Naive thymus-derived CD4-positive, alpha-beta T cell (primary cell): ENCODE results near the gene BCOR. TPM values are rescaled to one million over a fixed set of nuclear protein-coding genes. Genes with fewer than 3 reads are reported as not detected.

Experiments used
- ATAC-seq: fragments of 150-1000 bp; cut with Tn5 transposase; 2 replicates; pipeline ENCODE4 v1.10.0; 2021; ENCODE audit warnings: mild to moderate bottlenecking, moderate library complexity
- CTCF ChIA-PET: fragments of 350-600 bp; sonication (Branson Sonifier 250); formaldehyde crosslinking; loops from one replicate; lab custom pipeline; 2021; ENCODE audit warnings: antibody characterized with exemption; lab: Charles Lee
- POLR2A ChIA-PET: fragments of 350-600 bp; sonication (Branson Sonifier 250); formaldehyde crosslinking; loops from one replicate; lab custom pipeline; 2021; ENCODE audit warnings: antibody characterized with exemption, inconsistent platforms; lab: Charles Lee
- DNase-seq, 9 donors: peaks; one replicate each; pipeline versions ENCODE4 v3.0.0 to v3.0.0-alpha.2; 2020 to 2022; ENCODE audit warnings: mixed read lengths in 1 of 9
- H3K27ac ChIP-seq: one replicate; pipeline ENCODE4 v1.7.0; 2013; ENCODE audit warnings: mild to moderate bottlenecking, low read depth, low read length, moderate library complexity
- H3K27me3 ChIP-seq, 2 donors: one replicate each; pipeline ENCODE4 v1.7.0; 2013; ENCODE audit warnings: low read length in 2 of 2, mild to moderate bottlenecking in 2 of 2, moderate library complexity in 2 of 2; ENCODE audit not compliant: control insufficient read depth in 2 of 2, insufficient read depth in 2 of 2
- H3K36me3 ChIP-seq, 3 experiments: 1 replicate in 2 of 3; 2 replicates in 1 of 3; pipeline ENCODE4 v1.7.0; 2013; ENCODE audit warnings: low read length in 3 of 3, mild to moderate bottlenecking in 3 of 3, moderate library complexity in 1 of 3; ENCODE audit not compliant: insufficient read depth in 3 of 3, control insufficient read depth in 2 of 3
- H3K4me1 ChIP-seq, 2 donors: one replicate each; pipeline ENCODE4 v1.7.0; 2013; ENCODE audit warnings: low read length in 2 of 2, mild to moderate bottlenecking in 2 of 2, moderate library complexity in 1 of 2; ENCODE audit not compliant: control insufficient read depth in 2 of 2, insufficient read depth in 2 of 2
- H3K4me3 ChIP-seq: 2 replicates; pipeline ENCODE4 v1.7.0; 2013; ENCODE audit warnings: mild to moderate bottlenecking, low read length
- H3K9me3 ChIP-seq, 3 experiments: 1 replicate in 2 of 3; 2 replicates in 1 of 3; pipeline ENCODE4 v1.7.0; 2013; ENCODE audit warnings: low read length in 3 of 3; ENCODE audit not compliant: control insufficient read depth in 2 of 3
- H3K27ac Mint-ChIP-seq, 9 donors: one replicate each; pipeline ENCODE4 v1.8.0; 2020 to 2022; ENCODE audit warnings: mixed read lengths in 9 of 9, mild to moderate bottlenecking in 8 of 9, moderate library complexity in 5 of 9, inconsistent platforms in 2 of 9
- H3K27me3 Mint-ChIP-seq, 5 donors: one replicate each; pipeline ENCODE4 v1.8.0; 2021 to 2022; ENCODE audit warnings: mixed read lengths in 5 of 5, mild to moderate bottlenecking in 1 of 5
- H3K36me3 Mint-ChIP-seq, 5 donors: one replicate each; pipeline ENCODE4 v1.8.0; 2020 to 2022; ENCODE audit warnings: mixed read lengths in 5 of 5, mild to moderate bottlenecking in 3 of 5, inconsistent platforms in 1 of 5
- H3K4me1 Mint-ChIP-seq, 7 donors: one replicate each; pipeline ENCODE4 v1.8.0; 2020 to 2022; ENCODE audit warnings: mixed read lengths in 7 of 7, mild to moderate bottlenecking in 3 of 7, inconsistent platforms in 1 of 7
- H3K4me3 Mint-ChIP-seq, 10 donors: one replicate each; pipeline ENCODE4 v1.8.0; 2020 to 2022; ENCODE audit warnings: mild to moderate bottlenecking in 10 of 10, mixed read lengths in 10 of 10, moderate library complexity in 6 of 10, inconsistent platforms in 2 of 10
- H3K9me3 Mint-ChIP-seq, 11 donors: one replicate each; pipeline ENCODE4 v1.8.0; 2020 to 2022; ENCODE audit warnings: mixed read lengths in 11 of 11, mild to moderate bottlenecking in 4 of 11, inconsistent platforms in 1 of 11, moderate library complexity in 1 of 11
- intact Hi-C, 2 donors: fragments of 100-400 bp; cut with micrococcal nuclease; formaldehyde crosslinking; loops; one replicate each; pipeline ENCODE4 v1.15.1; 2023
- polyA plus RNA-seq, 2 donors: library from polyadenylated mRNA; unstranded; fragments of 300-500 nt; fragmentation: Illumina TruSeq; gene quantifications; one replicate each; pipeline ENCODE4 v1.2.3, GENCODE V29; 2021
- total RNA-seq, 6 experiments: library from RNA in 5 of 6; stranded (reverse) in 5 of 6; gene quantifications; 1 replicate in 5 of 6; 2 replicates in 1 of 6; pipeline ENCODE4 v1.2.3 and lab custom pipeline; 2021 to 2026

The BCOR gene
- total and polyA plus RNA-seq, 7 experiments from 2014 or later: 3.8 to 55.2 (median 24.3) TPM

DNA sequence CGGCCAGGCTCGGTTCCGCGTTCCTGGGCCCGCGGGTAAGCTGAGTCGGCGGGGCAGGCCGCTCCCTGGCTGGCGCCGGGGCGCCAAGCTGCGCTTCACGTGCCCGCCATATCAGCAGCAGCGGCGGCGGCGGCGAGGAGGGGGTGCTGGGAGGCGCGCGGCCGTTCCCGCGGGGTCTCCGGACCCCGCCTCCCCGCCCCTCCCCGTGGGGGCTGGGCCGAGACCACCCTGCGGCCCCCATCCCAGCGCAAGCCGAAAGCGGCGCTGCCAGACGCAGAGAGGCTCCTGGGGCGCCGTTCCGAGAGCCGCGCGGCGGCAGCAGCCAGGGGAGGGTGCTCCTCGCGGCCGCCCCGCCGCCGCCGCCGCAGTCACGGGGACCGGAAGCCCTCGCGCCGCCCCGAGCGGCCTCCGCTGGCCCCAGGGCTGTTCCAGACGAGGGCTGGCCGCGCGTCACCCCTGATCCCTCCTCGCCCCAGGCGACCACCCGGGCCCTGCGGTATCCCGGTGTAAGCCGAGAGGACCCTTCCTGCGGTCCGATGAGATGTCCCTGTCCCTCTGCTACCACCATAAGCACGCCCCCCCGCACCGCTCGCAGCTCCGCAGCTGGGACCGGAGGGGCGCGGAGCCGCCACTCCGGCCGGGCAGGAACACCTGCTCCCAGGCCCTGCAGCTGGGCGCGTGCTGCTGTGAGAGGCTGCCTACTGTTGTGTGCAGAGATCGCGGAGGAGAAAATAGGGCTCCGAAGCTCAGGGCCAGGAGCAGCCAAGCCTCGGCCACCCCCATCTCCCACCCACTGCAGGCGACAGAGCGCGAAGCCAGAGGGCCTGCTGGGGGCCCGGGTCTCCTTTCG, 7.5 kb upstream of the BCOR start:
- H3K27ac Mint-ChIP-seq: peak overlapping the region in 4 of 9 donors; percentile 8 to 81 (median 52)

DNA sequence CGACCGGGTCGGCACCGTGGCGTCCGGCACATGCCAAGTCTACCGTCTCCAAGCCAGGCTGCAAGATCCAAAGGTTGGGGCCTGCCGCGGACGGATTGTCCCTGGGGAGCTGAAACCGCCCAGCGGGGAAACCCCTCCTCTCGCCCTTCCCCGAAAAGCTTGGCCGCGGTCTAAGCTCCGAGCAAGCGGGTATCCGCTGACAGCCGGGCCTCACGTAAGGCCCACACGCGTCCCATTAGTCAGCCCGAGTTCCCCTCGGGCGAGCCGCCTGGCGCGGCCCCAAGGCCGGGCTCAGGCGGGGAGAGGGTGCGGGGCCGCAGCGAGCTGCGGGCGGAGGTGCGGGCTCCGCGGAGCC, 6.8 kb upstream of the BCOR start:
- intact Hi-C loops: loop anchor here in 1 of 2 donors (2.0 kb wide), 1 partner anchor 48 kb away; no protein-coding TSS in a partner anchor
- Histone ChIP-seq H3K27me3 (no peaks in the 10 kb centered on the region), H3K4me3 (peak overlapping the region; percentile 37), H3K4me1 (peaks cover 0 to 2% of the 10 kb centered on the region in 2 donors), H3K9me3 (no peaks in the 10 kb centered on the region), H3K27ac (peak overlapping the region; percentile 61), H3K36me3 (no peaks in the 10 kb centered on the region)
- ATAC-seq (peak; percentile 44), DNase-seq (peak in 1 of 9 donors; percentile 27)
- ChIA-PET POLR2A (interaction anchor here (1.0 to 5.5 kb wide), 7 partner anchors 12 to 72 kb away, joined by 3 to 32 read pairs (median 10); no protein-coding TSS in a partner anchor), CTCF (no interaction called here)
- peaks cover 3 to 23% (median 10%) of the 10 kb centered on the region in 7 donors for H3K4me1 Mint-ChIP-seq
- H3K27me3 Mint-ChIP-seq: peaks cover 0 to 3% (median 0%) of the 10 kb centered on the region in 5 donors
- H3K4me3 Mint-ChIP-seq: peak overlapping the region in 6 of 10 donors; percentile 11 to 85 (median 47)
- H3K27ac Mint-ChIP-seq: no peak overlapping the region
- peaks cover 0 to 7% (median 0%) of the 10 kb centered on the region in 11 donors for H3K9me3 Mint-ChIP-seq
- peaks cover 0 to 1% (median 0%) of the 10 kb centered on the region in 5 donors for H3K36me3 Mint-ChIP-seq

More for the DNA sequence above, 7.5 kb upstream of the BCOR start:
- Mint-ChIP-seq H3K4me1 (peaks cover 0 to 20% (median 9%) of the 10 kb centered on the region in 7 donors), H3K27me3 (peaks cover 0 to 3% (median 0%) of the 10 kb centered on the region in 5 donors), H3K36me3 (peaks cover 0 to 1% (median 0%) of the 10 kb centered on the region in 5 donors), H3K9me3 (peaks cover 0 to 5% (median 0%) of the 10 kb centered on the region in 11 donors), H3K4me3 (peak overlapping the region; percentile 76 to 89 (median 84))
- no peaks in the 10 kb centered on the region for H3K4me1 ChIP-seq
- peak overlapping the region; percentile 55 for H3K4me3 ChIP-seq
- DNase-seq (peak in 2 of 9 donors; percentile 29 to 62), ATAC-seq (peak; percentile 53)
- peak overlapping the region; percentile 61 for H3K27ac ChIP-seq
- H3K27me3 ChIP-seq: no peaks in the 10 kb centered on the region
- POLR2A ChIA-PET: interaction anchor here (1.0 to 5.5 kb wide), 8 partner anchors 8 to 71 kb away, joined by 3 to 32 read pairs (median 12); partner anchors contain the start of gene BCOR
- no peaks in the 10 kb centered on the region for H3K9me3 ChIP-seq
- CTCF ChIA-PET: no interaction called here
- intact Hi-C loops: loop anchor here (2.0 to 5.0 kb wide), 2 partner anchors 48 to 632 kb away; partner anchors contain the start of gene MED14 (in 1 of the 2)
- no peaks in the 10 kb centered on the region for H3K36me3 ChIP-seq

DNA sequence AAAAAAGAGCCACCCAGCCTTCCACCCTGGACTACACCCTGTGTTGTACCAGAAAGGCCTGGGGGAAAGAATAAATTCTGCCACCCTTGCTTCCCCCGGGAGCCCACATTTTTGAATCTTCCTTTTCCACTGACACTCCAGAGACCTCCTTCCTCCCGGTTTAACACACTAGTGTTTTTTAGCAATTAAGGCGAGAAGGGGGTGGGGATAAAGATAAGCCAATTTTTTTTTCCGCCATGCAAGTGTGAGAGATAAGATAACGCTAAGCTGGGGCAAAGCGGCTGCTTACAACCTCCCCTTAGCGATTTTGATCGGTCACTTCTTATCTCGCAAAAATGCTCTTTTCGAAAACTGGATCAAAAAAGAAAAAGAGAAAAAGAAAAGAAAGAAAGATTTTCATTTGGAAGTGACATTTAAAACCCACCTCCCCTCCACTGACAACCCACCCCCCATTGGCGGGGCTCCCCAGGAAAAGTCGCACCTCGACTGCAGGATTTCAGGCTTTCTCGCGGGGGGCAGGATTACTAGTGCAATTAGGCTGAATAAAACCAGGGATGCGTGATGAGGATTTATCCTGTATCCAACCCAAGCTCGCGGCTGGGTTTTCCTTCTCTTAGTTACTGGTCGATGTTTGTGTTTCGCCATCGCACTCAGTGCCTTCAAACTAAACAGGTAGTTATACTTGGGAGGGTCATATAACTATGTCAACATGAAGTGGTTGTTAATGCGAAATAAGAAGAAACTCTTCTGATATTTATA, 6.0 kb upstream of the BCOR start:
- CTCF ChIA-PET: no interaction called here
- Histone ChIP-seq H3K9me3 (no peaks in the 10 kb centered on the region), H3K4me3 (no peak overlapping the region), H3K27me3 (no peaks in the 10 kb centered on the region), H3K4me1 (peaks cover 0 to 7% of the 10 kb centered on the region in 2 donors), H3K36me3 (no peaks in the 10 kb centered on the region), H3K27ac (no peak overlapping the region)
- ATAC-seq (no peak), DNase-seq (no peak)
- Mint-ChIP-seq H3K36me3 (peaks cover 0 to 1% (median 0%) of the 10 kb centered on the region in 5 donors), H3K27ac (peak overlapping the region in 1 of 9 donors; percentile 21), H3K4me3 (peak overlapping the region in 7 of 10 donors; percentile 25 to 85 (median 51)), H3K27me3 (peaks cover 0 to 3% (median 0%) of the 10 kb centered on the region in 5 donors), H3K9me3 (peaks cover 0 to 9% (median 0%) of the 10 kb centered on the region in 11 donors), H3K4me1 (peaks cover 3 to 26% (median 13%) of the 10 kb centered on the region in 7 donors)
- POLR2A ChIA-PET: interaction anchor here (1.0 to 5.5 kb wide), 5 partner anchors 13 to 72 kb away, joined by 5 to 32 read pairs (median 15); no protein-coding TSS in a partner anchor
- intact Hi-C loops: loop anchor here in 1 of 2 donors (2.0 kb wide), 1 partner anchor 49 kb away; no protein-coding TSS in a partner anchor

DNA sequence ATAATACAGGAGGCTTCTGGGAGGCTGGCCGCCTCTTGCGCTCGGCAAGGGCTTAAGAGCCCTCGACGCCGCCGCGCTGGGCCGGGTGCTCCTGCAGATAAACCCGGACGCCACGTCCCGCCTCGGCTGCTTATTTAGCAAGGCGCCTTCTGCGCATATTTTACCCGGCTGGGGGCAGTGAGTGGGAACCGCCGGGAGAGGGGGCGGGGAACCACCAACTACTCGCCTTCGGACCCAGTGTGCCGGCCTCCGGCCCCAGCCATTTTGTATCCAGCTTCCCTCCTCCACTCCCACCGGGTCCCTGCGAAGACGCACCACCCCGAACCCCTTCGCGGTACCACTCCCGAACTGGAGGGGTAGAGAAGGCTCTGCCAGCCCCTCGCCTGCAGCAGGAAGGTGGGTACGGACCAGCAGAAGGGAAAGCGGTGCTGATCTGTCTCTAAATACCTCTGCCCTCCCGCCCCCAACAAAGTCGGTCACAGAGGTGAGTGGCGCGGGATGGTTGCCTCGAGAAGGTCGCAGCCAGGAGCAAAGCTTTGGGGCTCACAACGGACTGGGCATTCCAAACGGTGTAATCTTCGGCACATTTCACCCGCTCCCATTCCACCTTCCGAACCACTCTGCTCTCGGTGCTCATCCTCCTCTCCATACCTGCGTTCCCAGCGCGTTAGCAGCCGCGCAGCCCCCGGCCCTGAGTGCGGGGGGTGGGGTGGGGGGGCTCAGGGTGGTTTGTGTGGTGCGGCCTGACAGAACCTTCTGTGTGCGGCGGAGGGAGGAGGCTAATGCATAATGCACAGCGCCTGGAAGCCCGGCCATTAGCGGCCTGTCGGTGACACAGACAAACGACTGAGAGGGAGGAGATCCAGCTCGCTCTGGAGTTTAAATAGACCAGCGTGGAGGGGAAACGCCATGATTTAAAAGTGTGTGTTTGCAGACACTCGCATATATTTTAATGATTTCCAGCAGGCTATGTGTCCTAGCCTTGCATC, 4.9 kb upstream of the BCOR start:
- H3K27ac Mint-ChIP-seq: no peak overlapping the region
- no peaks in the 10 kb centered on the region for H3K9me3 ChIP-seq

DNA sequence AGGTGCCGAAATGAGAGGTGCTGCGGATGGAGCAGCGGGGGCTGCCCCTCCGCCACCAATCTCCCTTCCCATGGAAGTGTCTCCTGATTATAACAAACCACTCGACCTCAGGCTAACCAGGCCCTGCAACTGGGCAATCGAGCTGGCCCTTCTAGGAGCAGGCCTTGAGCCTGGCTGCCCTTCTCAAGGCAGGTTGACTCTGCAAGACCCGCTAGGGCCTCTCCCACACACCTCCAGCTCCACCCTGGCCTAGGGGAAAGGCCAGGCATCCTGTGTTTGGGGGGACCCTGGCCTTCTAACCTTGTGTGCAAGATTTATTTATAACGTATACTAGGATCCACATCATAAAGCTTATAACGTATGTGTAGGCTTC, 3.7 kb upstream of the BCOR start:
- Mint-ChIP-seq H3K27ac (no peak overlapping the region), H3K4me1 (peaks cover 0 to 12% (median 8%) of the 10 kb centered on the region in 7 donors), H3K4me3 (no peak overlapping the region), H3K27me3 (no peaks in the 10 kb centered on the region), H3K36me3 (no peaks in the 10 kb centered on the region), H3K9me3 (peaks cover 0 to 5% (median 0%) of the 10 kb centered on the region in 11 donors)
- DNase-seq: no peak
- ChIA-PET POLR2A (interaction anchor here (0.6 to 5.5 kb wide), 4 partner anchors 51 to 414 kb away, joined by 3 to 66 read pairs (median 3); no protein-coding TSS in a partner anchor), CTCF (no interaction called here)
- ATAC-seq: no peak
- Histone ChIP-seq H3K4me1 (peaks cover 0 to 7% of the 10 kb centered on the region in 2 donors), H3K4me3 (no peak overlapping the region), H3K36me3 (no peaks in the 10 kb centered on the region), H3K9me3 (no peaks in the 10 kb centered on the region), H3K27ac (no peak overlapping the region), H3K27me3 (no peaks in the 10 kb centered on the region)
- intact Hi-C loops: no loop called here

More for the DNA sequence above, 4.9 kb upstream of the BCOR start:
- Histone ChIP-seq H3K36me3 (no peaks in the 10 kb centered on the region), H3K27me3 (no peaks in the 10 kb centered on the region), H3K4me1 (peaks cover 0 to 7% of the 10 kb centered on the region in 2 donors), H3K4me3 (no peak overlapping the region), H3K27ac (no peak overlapping the region)
- CTCF ChIA-PET: interaction anchor here (0.7 kb wide), 1 partner anchor 33 kb away, joined by 3 read pairs; no protein-coding TSS in a partner anchor
- H3K4me1 Mint-ChIP-seq: peaks cover 3 to 22% (median 11%) of the 10 kb centered on the region in 7 donors
- peaks cover 0 to 1% (median 0%) of the 10 kb centered on the region in 5 donors for H3K36me3 Mint-ChIP-seq
- peaks cover 0 to 3% (median 0%) of the 10 kb centered on the region in 5 donors for H3K27me3 Mint-ChIP-seq
- intact Hi-C loops: no loop called here
- DNase-seq: no peak
- no peak for ATAC-seq
- H3K4me3 Mint-ChIP-seq: peak overlapping the region in 3 of 10 donors; percentile 12 to 29 (median 13)
- POLR2A ChIA-PET: interaction anchor here (5.5 kb wide), 1 partner anchor 69 kb away, joined by 32 read pairs; no protein-coding TSS in a partner anchor
- H3K9me3 Mint-ChIP-seq: peaks cover 0 to 9% (median 0%) of the 10 kb centered on the region in 11 donors
